Nucleus accumbens (tissue), 56 donors: ENCODE results near the gene GRIK3.
A peak's percentile ranks its signal among the peaks of the same experiment; 100 is the strongest.

Experiments
- DNase-seq, 56 donors: peaks; one replicate each; lab custom pipeline; 2025; lab: John Stamatoyannopoulos, UW

The GRIK3 gene

GRCh38 chr1:36984026-36984425 is 50.3 kb downstream of the GRIK3 start:
- DNase-seq = no peak

GRCh38 chr1:36982709-36983108 is 51.6 kb downstream of the GRIK3 start:
- DNase-seq = peak in 15 of 56 donors; percentile 4 to 39 (median 16)

- peak in 25 of 56 donors; percentile 6 to 66 (median 23) for DNase-seq
Observed at GRCh38 chr1:36981771-36982622, 52.3 kb downstream of the GRIK3 start.

- no peak for DNase-seq
Observed at GRCh38 chr1:36981126-36981525, 53.2 kb downstream of the GRIK3 start.

GRCh38 chr1:36977731-36978406 is 56.4 kb downstream of the GRIK3 start:
- DNase-seq = no peak

GRCh38 chr1:36975642-36976041 is 58.7 kb downstream of the GRIK3 start:
- no peak for DNase-seq

- DNase-seq = no peak
Observed at GRCh38 chr1:36973056-36973455, 61.3 kb downstream of the GRIK3 start.

GRCh38 chr1:36971852-36972618 is 62.3 kb downstream of the GRIK3 start:
- peak in 2 of 56 donors; percentile 27 to 50 for DNase-seq

- DNase-seq = no peak
Observed at GRCh38 chr1:36968730-36969129, 65.6 kb downstream of the GRIK3 start.

GRCh38 chr1:36966242-36966641 is 68.1 kb downstream of the GRIK3 start:
- no peak for DNase-seq

GRCh38 chr1:36965275-36966159 is 68.8 kb downstream of the GRIK3 start:
- no peak for DNase-seq

GRCh38 chr1:36964830-36965229 is 69.5 kb downstream of the GRIK3 start:
- DNase-seq = no peak

- DNase-seq = peak in 8 of 56 donors; percentile 6 to 49 (median 22)
Observed at GRCh38 chr1:36963006-36963405, 71.3 kb downstream of the GRIK3 start.

- DNase-seq = no peak
Observed at GRCh38 chr1:36961062-36961615, 73.2 kb downstream of the GRIK3 start.

GRCh38 chr1:36956570-36956969 is 77.7 kb downstream of the GRIK3 start:
- DNase-seq = peak in 1 of 56 donors; percentile 16

- no peak for DNase-seq
Observed at GRCh38 chr1:36955016-36955415, 79.3 kb downstream of the GRIK3 start.

- no peak for DNase-seq
Observed at GRCh38 chr1:36953061-36953460, 81.3 kb downstream of the GRIK3 start.

- DNase-seq = no peak
Observed at GRCh38 chr1:36951761-36952160, 82.6 kb downstream of the GRIK3 start.

- DNase-seq = peak in 1 of 56 donors; percentile 17
Observed at GRCh38 chr1:36951292-36951750, 83.0 kb downstream of the GRIK3 start.
